ENCODE measurements around the gene ZNF804B. TPM values are rescaled to one million over a fixed set of nuclear protein-coding genes. Genes with fewer than 3 reads are reported as not detected.

Gene ZNF804B
- total RNA-seq, 1 donor from 2014 or later = not detected

GRCh38 chr7:88789480-88790064, 30.1 kb downstream of the ZNF804B start:
- Histone ChIP-seq H2AFZ (replicated peaks) (no peak overlapping the region), H3K4me2 (no peak overlapping the region), H3K9ac (no peak overlapping the region), H3K79me2 (ENCODE audit: low read depth) (no peaks in the 10 kb centered on the region), H3K4me1 (no peaks in the 10 kb centered on the region), H3K4me3 (no peak overlapping the region), H3K27ac (no peak overlapping the region), H4K20me1 (ENCODE audit: low read depth) (no peaks in the 10 kb centered on the region), H3F3A (ENCODE audit: low read depth) (no peaks in the 10 kb centered on the region), H3K9me3 (ENCODE audit: low read depth) (no peaks in the 10 kb centered on the region), H3K27me3 (no peaks in the 10 kb centered on the region), H3K36me3 (no peaks in the 10 kb centered on the region)
- DNase-seq (ENCODE audit: low spot score) = peak; percentile 31
- H3K27me3 Mint-ChIP-seq (ENCODE audit: insufficient read depth, low read depth) = peaks cover 2% of the 10 kb centered on the region
- TF ChIP-seq CTCF (IDR thresholded peaks at IDR 0.05) (peak; percentile 70), EZH2 (IDR thresholded peaks at IDR 0.05) (no peak), EZH2phosphoT487 (IDR thresholded peaks at IDR 0.05) (no peak)
- no peak overlapping the region for H3K27ac Mint-ChIP-seq
- H3K36me3 Mint-ChIP-seq = no peaks in the 10 kb centered on the region
- H3K4me3 Mint-ChIP-seq = no peak overlapping the region
- H3K9me3 Mint-ChIP-seq = no peaks in the 10 kb centered on the region
- H3K4me1 Mint-ChIP-seq = no peaks in the 10 kb centered on the region

- no peak overlapping the region for H3K4me3 Mint-ChIP-seq
These were observed 32.4 kb downstream of the ZNF804B start for GRCh38 chr7:88791891-88792290.

GRCh38 chr7:88792361-88792760, 32.9 kb downstream of the ZNF804B start:
- Histone ChIP-seq H3K4me1 (no peaks in the 10 kb centered on the region), H3K4me2 (no peak overlapping the region), H3K27ac (no peak overlapping the region), H3K9ac (no peak overlapping the region), H4K20me1 (ENCODE audit: low read depth) (no peaks in the 10 kb centered on the region), H3K27me3 (no peaks in the 10 kb centered on the region), H2AFZ (replicated peaks) (no peak overlapping the region), H3K9me3 (ENCODE audit: low read depth) (no peaks in the 10 kb centered on the region), H3K36me3 (no peaks in the 10 kb centered on the region), H3K4me3 (no peak overlapping the region), H3F3A (ENCODE audit: low read depth) (no peaks in the 10 kb centered on the region), H3K79me2 (ENCODE audit: low read depth) (no peaks in the 10 kb centered on the region)
- H3K36me3 Mint-ChIP-seq = no peaks in the 10 kb centered on the region
- TF ChIP-seq EZH2 (IDR thresholded peaks at IDR 0.05) = no peak
- TF ChIP-seq EZH2phosphoT487 (IDR thresholded peaks at IDR 0.05) = no peak
- no peak for TF ChIP-seq CTCF (IDR thresholded peaks at IDR 0.05)
- no peaks in the 10 kb centered on the region for H3K9me3 Mint-ChIP-seq
- H3K4me3 Mint-ChIP-seq = no peak overlapping the region
- peaks cover 2% of the 10 kb centered on the region for H3K27me3 Mint-ChIP-seq (ENCODE audit: insufficient read depth, low read depth)
- H3K4me1 Mint-ChIP-seq = no peaks in the 10 kb centered on the region
- no peak overlapping the region for H3K27ac Mint-ChIP-seq
- no peak for DNase-seq (ENCODE audit: low spot score)

More at GRCh38 chr7:88791891-88792290, 32.4 kb downstream of the ZNF804B start:
- no peak overlapping the region for H2AFZ ChIP-seq (replicated peaks)
- H3K79me2 ChIP-seq (ENCODE audit: low read depth) = no peaks in the 10 kb centered on the region
- TF ChIP-seq EZH2 (IDR thresholded peaks at IDR 0.05) (no peak), CTCF (IDR thresholded peaks at IDR 0.05) (no peak), EZH2phosphoT487 (IDR thresholded peaks at IDR 0.05) (no peak)
- H3K9me3 Mint-ChIP-seq = no peaks in the 10 kb centered on the region
- H3K27me3 Mint-ChIP-seq (ENCODE audit: insufficient read depth, low read depth) = peaks cover 2% of the 10 kb centered on the region
- no peaks in the 10 kb centered on the region for H4K20me1 ChIP-seq (ENCODE audit: low read depth)
- H3K4me1 Mint-ChIP-seq = no peaks in the 10 kb centered on the region
- no peaks in the 10 kb centered on the region for H3F3A ChIP-seq (ENCODE audit: low read depth)
- no peaks in the 10 kb centered on the region for H3K9me3 ChIP-seq (ENCODE audit: low read depth)
- no peak overlapping the region for H3K9ac ChIP-seq
- H3K4me2 ChIP-seq = no peak overlapping the region
- no peak overlapping the region for H3K27ac ChIP-seq
- H3K36me3 ChIP-seq = no peaks in the 10 kb centered on the region
- DNase-seq (ENCODE audit: low spot score) = no peak
- H3K27me3 ChIP-seq = no peaks in the 10 kb centered on the region
- H3K4me3 ChIP-seq = no peak overlapping the region
- H3K4me1 ChIP-seq = no peaks in the 10 kb centered on the region
- H3K36me3 Mint-ChIP-seq = no peaks in the 10 kb centered on the region
- no peak overlapping the region for H3K27ac Mint-ChIP-seq

Data from neural progenitor cell (in vitro differentiated cells).